Vagina (tissue), 2 donors: ENCODE measurements around the gene MAP2K5.
"Not testable (repeated sequence)": the region's sequence is repeated elsewhere in the genome, so short reads cannot be mapped to it uniquely, and the experiment has no call there.

Source experiments
- CTCF ChIP-seq, 3 experiments: fragments of 450-650 bp in 2 of 3; fragments of 200-600 bp in 1 of 3; sonication (generic) in 1 of 3; IDR thresholded peaks; one replicate each; pipeline ENCODE4 v1.5.1; 2017 to 2019; ENCODE audit warnings: antibody characterized with exemption in 3 of 3, mild to moderate bottlenecking in 2 of 3, moderate library complexity in 2 of 3
- POLR2A ChIP-seq, 2 donors: fragments of 450-650 bp; IDR thresholded peaks; one replicate each; pipeline ENCODE4 v1.6.1; 2017; ENCODE audit warnings: antibody characterized with exemption in 2 of 2, mild to moderate bottlenecking in 2 of 2, moderate library complexity in 2 of 2
- POLR2AphosphoS5 ChIP-seq, 2 donors: sonication (generic); formaldehyde crosslinking; IDR thresholded peaks; one replicate each; pipeline ENCODE4 v1.9.0; 2017; ENCODE audit warnings: antibody characterized with exemption in 2 of 2, mild to moderate bottlenecking in 2 of 2, low read depth in 1 of 2; ENCODE audit not compliant: insufficient read depth in 1 of 2

GRCh38 chr15:67615131-67615534, 72.6 kb downstream of the MAP2K5 start:
- TF ChIP-seq CTCF (IDR thresholded peaks at IDR 0.05); POLR2AphosphoS5 (IDR thresholded peaks at IDR 0.05; ENCODE audit: insufficient read depth in 1 of 2, low read depth in 1 of 2); POLR2A (IDR thresholded peaks at IDR 0.05): not testable (repeated sequence)
